ENCODE measurements around the gene SRR. TPM values are rescaled to one million over a fixed set of nuclear protein-coding genes. Genes with fewer than 3 reads are reported as not detected.

The SRR gene
- total and polyA plus RNA-seq, 10 of the 15 experiments (the other 5 are each of a cell fraction or from before 2014, with no cell fraction given), result 11.7 to 33.9 (median 20.2) TPM

DNA sequence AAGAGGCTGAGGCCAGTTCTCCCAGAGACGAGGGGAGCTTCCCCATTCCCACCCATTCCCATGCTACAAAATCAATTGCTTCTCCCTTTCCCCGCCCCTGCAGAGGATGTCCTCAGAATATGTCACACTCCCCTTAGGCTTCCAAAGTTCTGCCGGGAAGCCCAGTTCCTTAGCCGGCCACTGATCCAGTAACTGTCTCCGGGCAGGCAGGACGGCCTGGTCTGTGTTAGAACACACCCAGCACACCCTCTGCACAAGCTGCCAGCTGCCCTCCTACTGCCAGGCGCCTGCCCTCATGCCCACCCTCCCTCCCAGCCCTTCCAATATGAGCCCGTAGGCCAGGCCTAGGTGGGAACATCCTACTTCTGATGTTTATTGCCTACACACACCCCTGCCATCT lies 64.6 kb downstream of the SRR start:
- no TSS peak for BruUV-seq (replicated peaks)
- WGBS (ENCODE audit: insufficient coverage, insufficient replicate concordance, low lambda C conversion rate, missing lambda C conversion rate), result 81% methylated on average over 4 of the region's 8 CpGs
- RAD21 ChIA-PET (ENCODE audit: unreplicated experiment), result interaction anchor here (1.1 kb wide), 1 partner anchor 48 kb away, joined by 3 read pairs; no protein-coding TSS in a partner anchor
- SMC1A ChIA-PET (ENCODE audit: uncharacterized antibody, unreplicated experiment), result no interaction called here
- POLR2A ChIA-PET, result interaction anchor here (0.6 kb wide), 1 partner anchor 522 kb away, joined by 6 read pairs; no protein-coding TSS in a partner anchor
- ATAC-seq (no peak), DNase-seq (ENCODE audit: low read depth, low spot score) (no peak), FAIRE-seq (no peak)
- no peaks in the 10 kb centered on the region; a peak in 1 of 4 replicates for H3K36me3 ChIP-seq (ENCODE audit: control insufficient read depth in 2 of 2, insufficient read depth in 2 of 2, low read length in 1 of 2)
- H3K4me2 ChIP-seq (ENCODE audit: control insufficient read depth, insufficient read depth), result no peak overlapping the region
- H3K4me1 ChIP-seq (ENCODE audit: control insufficient read depth, insufficient read depth, low read length), result no peaks in the 10 kb centered on the region
- intact Hi-C loops (cut with micrococcal nuclease; ENCODE audit: unreplicated experiment) (no loop called here), in situ Hi-C loops (cut with MboI) (no loop called here)
- H4K20me1 ChIP-seq (ENCODE audit: control insufficient read depth, insufficient read depth), result no peaks in the 10 kb centered on the region
- H3K9me3 ChIP-seq (replicated peaks; ENCODE audit: control insufficient read depth, insufficient read depth, low read length), result no peaks in the 10 kb centered on the region
- H3K27me3 ChIP-seq (replicated peaks in 1 of 2; ENCODE audit: control insufficient read depth in 2 of 2, insufficient read depth in 2 of 2, low read length in 1 of 2), result no peaks in the 10 kb centered on the region
- H3K27ac ChIP-seq (ENCODE audit: control insufficient read depth, insufficient read depth), result no peak overlapping the region
- no peak overlapping the region for H3K4me3 ChIP-seq
- no peak overlapping the region for H2AFZ ChIP-seq (ENCODE audit: control insufficient read depth, low read depth, low read length)
- no peak overlapping the region for H3K9ac ChIP-seq (ENCODE audit: control insufficient read depth, insufficient read depth, low read length)
- CTCF ChIA-PET, result interaction anchor here (1.0 kb wide), 1 partner anchor 48 kb away, joined by 5 read pairs; no protein-coding TSS in a partner anchor
- no peaks in the 10 kb centered on the region for H3K79me2 ChIP-seq (ENCODE audit: control insufficient read depth, insufficient read depth, low read length)
- TF ChIP-seq BACH1 (IDR thresholded peaks at IDR 0.05; ENCODE audit: borderline replicate concordance) (no peak), ZSCAN29 (IDR thresholded peaks at IDR 0.05) (no peak), BMI1 (IDR thresholded peaks at IDR 0.05; ENCODE audit: borderline replicate concordance) (no peak), RAD51 (IDR thresholded peaks at IDR 0.05) (no peak), TCF3 (IDR thresholded peaks at IDR 0.05; ENCODE audit: borderline replicate concordance, insufficient read depth, low read depth, low read length) (no peak), ASH2L (IDR thresholded peaks at IDR 0.05; ENCODE audit: borderline replicate concordance, low read depth) (no peak), POU2F2 (IDR thresholded peaks at IDR 0.05; ENCODE audit: borderline replicate concordance, low read depth, low read length) (no peak), PAX5 (IDR thresholded peaks at IDR 0.05; ENCODE audit: borderline replicate concordance, low read depth, low read length) (no peak), SMAD1 (IDR thresholded peaks at IDR 0.05; ENCODE audit: low read depth, partially characterized antibody) (no peak), SIX5 (IDR thresholded peaks at IDR 0.05; ENCODE audit: low read depth, low read length, severe bottlenecking) (no peak), STAT3 (IDR thresholded peaks at IDR 0.05; ENCODE audit: low read depth, low read length) (no peak), EZH2 (IDR thresholded peaks at IDR 0.05; ENCODE audit: borderline replicate concordance, control insufficient read depth, low read depth, low read length) (no peak)
- TF ChIP-seq, protein P1, sequence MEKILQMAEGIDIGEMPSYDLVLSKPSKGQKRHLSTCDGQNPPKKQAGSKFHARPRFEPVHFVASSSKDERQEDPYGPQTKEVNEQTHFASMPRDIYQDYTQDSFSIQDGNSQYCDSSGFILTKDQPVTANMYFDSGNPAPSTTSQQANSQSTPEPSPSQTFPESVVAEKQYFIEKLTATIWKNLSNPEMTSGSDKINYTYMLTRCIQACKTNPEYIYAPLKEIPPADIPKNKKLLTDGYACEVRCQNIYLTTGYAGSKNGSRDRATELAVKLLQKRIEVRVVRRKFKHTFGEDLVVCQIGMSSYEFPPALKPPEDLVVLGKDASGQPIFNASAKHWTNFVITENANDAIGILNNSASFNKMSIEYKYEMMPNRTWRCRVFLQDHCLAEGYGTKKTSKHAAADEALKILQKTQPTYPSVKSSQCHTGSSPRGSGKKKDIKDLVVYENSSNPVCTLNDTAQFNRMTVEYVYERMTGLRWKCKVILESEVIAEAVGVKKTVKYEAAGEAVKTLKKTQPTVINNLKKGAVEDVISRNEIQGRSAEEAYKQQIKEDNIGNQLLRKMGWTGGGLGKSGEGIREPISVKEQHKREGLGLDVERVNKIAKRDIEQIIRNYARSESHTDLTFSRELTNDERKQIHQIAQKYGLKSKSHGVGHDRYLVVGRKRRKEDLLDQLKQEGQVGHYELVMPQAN (conservative IDR thresholded peaks at IDR 0.05), result no peak
- TF ChIP-seq, protein P2, sequence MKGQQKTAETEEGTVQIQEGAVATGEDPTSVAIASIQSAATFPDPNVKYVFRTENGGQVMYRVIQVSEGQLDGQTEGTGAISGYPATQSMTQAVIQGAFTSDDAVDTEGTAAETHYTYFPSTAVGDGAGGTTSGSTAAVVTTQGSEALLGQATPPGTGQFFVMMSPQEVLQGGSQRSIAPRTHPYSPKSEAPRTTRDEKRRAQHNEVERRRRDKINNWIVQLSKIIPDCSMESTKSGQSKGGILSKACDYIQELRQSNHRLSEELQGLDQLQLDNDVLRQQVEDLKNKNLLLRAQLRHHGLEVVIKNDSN (IDR thresholded peaks at IDR 0.05; ENCODE audit: borderline replicate concordance, extremely low read length, insufficient read depth, low read depth, low read length), result no peak
- TF ChIP-seq, protein P3, sequence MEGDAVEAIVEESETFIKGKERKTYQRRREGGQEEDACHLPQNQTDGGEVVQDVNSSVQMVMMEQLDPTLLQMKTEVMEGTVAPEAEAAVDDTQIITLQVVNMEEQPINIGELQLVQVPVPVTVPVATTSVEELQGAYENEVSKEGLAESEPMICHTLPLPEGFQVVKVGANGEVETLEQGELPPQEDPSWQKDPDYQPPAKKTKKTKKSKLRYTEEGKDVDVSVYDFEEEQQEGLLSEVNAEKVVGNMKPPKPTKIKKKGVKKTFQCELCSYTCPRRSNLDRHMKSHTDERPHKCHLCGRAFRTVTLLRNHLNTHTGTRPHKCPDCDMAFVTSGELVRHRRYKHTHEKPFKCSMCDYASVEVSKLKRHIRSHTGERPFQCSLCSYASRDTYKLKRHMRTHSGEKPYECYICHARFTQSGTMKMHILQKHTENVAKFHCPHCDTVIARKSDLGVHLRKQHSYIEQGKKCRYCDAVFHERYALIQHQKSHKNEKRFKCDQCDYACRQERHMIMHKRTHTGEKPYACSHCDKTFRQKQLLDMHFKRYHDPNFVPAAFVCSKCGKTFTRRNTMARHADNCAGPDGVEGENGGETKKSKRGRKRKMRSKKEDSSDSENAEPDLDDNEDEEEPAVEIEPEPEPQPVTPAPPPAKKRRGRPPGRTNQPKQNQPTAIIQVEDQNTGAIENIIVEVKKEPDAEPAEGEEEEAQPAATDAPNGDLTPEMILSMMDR (IDR thresholded peaks at IDR 0.05 in 2 of 3, conservative IDR thresholded peaks at IDR 0.05 in 1 of 3; ENCODE audit: control insufficient read depth in 2 of 3, extremely low read depth in 1 of 3, insufficient read depth in 1 of 3, low read depth in 3 of 3, low read length in 3 of 3), result no peak
